Ishikawa (cell line): ENCODE results near the gene PDE12.

Source experiments
- CEBPB ChIP-seq: IDR thresholded peaks from 2 replicates; pipeline ENCODE4 v1.6.1; 2012
- CREB1 ChIP-seq: IDR thresholded peaks from 2 replicates; pipeline ENCODE4 v1.6.1; 2012; ENCODE audit warnings: low read depth
- EGR1 ChIP-seq: IDR thresholded peaks from 2 replicates; pipeline ENCODE4 v1.6.1; 2012
- EP300 ChIP-seq: IDR thresholded peaks from 2 replicates; pipeline ENCODE4 v1.6.1; 2012; ENCODE audit warnings: borderline replicate concordance
- FOXM1 ChIP-seq: IDR thresholded peaks from 2 replicates; pipeline ENCODE4 v1.6.1; 2012; ENCODE audit warnings: low read depth, borderline replicate concordance
- NFIC ChIP-seq: IDR thresholded peaks from 2 replicates; pipeline ENCODE4 v1.6.1; 2012
- RAD21 ChIP-seq: IDR thresholded peaks from 2 replicates; pipeline ENCODE4 v1.6.1; 2012; ENCODE audit warnings: low read depth
- TAF1 ChIP-seq: IDR thresholded peaks from 2 replicates; pipeline ENCODE4 v1.6.1; 2012; ENCODE audit warnings: low read depth, mild to moderate bottlenecking
- TCF12 ChIP-seq: IDR thresholded peaks from 2 replicates; pipeline ENCODE4 v1.6.1; 2012; ENCODE audit warnings: low read depth
- TEAD4 ChIP-seq: IDR thresholded peaks from 2 replicates; pipeline ENCODE4 v1.6.1; 2012
- YY1 ChIP-seq: IDR thresholded peaks from 2 replicates; pipeline ENCODE4 v1.6.1; 2012; ENCODE audit warnings: low read depth
- TF ChIP-seq, protein P1 (sequence below): IDR thresholded peaks from 2 replicates; pipeline ENCODE4 v1.6.1; 2012; ENCODE audit warnings: low read depth, mild to moderate bottlenecking
- TF ChIP-seq, protein P2 (sequence below): IDR thresholded peaks from 2 replicates; pipeline ENCODE4 v1.6.1; 2012
- TF ChIP-seq, protein P3 (sequence below): IDR thresholded peaks from 2 replicates; pipeline ENCODE4 v1.6.1; 2012

DNA sequence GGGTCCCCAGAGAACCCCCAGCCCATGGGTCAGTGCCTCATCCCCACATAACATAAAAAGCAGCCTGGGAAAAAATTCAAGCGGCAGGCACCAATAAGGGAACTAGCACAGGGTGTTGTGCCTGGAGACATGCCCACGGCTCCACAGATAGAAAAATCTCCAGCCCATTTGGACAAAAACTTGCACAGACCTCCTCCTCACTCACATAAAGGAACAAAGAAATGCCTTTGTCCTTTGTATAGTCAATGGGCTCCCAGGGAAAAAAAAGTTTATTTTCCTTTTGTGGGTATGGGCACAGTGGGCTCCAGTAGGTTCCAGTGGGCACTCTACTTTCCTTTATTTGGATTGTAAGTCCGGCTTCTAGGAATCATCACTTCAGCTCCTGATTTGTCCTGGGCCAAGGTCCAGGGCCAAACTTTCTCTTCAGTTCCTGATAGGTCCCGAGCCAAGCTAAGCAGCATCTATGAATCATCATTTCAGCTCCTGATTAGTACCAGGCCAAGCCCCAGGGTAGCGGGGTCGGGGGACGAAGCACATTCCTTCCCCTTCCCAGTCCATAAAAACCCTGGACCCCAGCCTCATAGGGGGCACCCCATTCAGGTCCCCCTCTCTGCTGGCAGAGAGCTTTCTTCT is 10.3 kb upstream of the PDE12 start:
- TF ChIP-seq EP300 (no peak), YY1 (no peak), EGR1 (no peak), NFIC (no peak), RAD21 (no peak), TAF1 (no peak), CREB1 (no peak), FOXM1 (no peak), CEBPB (no peak), TCF12 (no peak), TEAD4 (no peak)
- TF ChIP-seq, protein P1, sequence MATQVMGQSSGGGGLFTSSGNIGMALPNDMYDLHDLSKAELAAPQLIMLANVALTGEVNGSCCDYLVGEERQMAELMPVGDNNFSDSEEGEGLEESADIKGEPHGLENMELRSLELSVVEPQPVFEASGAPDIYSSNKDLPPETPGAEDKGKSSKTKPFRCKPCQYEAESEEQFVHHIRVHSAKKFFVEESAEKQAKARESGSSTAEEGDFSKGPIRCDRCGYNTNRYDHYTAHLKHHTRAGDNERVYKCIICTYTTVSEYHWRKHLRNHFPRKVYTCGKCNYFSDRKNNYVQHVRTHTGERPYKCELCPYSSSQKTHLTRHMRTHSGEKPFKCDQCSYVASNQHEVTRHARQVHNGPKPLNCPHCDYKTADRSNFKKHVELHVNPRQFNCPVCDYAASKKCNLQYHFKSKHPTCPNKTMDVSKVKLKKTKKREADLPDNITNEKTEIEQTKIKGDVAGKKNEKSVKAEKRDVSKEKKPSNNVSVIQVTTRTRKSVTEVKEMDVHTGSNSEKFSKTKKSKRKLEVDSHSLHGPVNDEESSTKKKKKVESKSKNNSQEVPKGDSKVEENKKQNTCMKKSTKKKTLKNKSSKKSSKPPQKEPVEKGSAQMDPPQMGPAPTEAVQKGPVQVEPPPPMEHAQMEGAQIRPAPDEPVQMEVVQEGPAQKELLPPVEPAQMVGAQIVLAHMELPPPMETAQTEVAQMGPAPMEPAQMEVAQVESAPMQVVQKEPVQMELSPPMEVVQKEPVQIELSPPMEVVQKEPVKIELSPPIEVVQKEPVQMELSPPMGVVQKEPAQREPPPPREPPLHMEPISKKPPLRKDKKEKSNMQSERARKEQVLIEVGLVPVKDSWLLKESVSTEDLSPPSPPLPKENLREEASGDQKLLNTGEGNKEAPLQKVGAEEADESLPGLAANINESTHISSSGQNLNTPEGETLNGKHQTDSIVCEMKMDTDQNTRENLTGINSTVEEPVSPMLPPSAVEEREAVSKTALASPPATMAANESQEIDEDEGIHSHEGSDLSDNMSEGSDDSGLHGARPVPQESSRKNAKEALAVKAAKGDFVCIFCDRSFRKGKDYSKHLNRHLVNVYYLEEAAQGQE, result no peak
- TF ChIP-seq, protein P2, sequence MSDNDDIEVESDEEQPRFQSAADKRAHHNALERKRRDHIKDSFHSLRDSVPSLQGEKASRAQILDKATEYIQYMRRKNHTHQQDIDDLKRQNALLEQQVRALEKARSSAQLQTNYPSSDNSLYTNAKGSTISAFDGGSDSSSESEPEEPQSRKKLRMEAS, result no peak
- TF ChIP-seq, protein P3, sequence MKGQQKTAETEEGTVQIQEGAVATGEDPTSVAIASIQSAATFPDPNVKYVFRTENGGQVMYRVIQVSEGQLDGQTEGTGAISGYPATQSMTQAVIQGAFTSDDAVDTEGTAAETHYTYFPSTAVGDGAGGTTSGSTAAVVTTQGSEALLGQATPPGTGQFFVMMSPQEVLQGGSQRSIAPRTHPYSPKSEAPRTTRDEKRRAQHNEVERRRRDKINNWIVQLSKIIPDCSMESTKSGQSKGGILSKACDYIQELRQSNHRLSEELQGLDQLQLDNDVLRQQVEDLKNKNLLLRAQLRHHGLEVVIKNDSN, result no peak
